Ovary (tissue), 9 donors: Measurements from ENCODE around the gene GJC2. TPM values are rescaled to one million over a fixed set of nuclear protein-coding genes. Genes with fewer than 3 reads are reported as not detected.

Experiments
- DNase-seq, 5 donors: peaks; one replicate each; pipeline ENCODE4 v3.0.0-alpha.2; 2019 to 2020
- H3K27ac ChIP-seq, 2 donors: fragments of 200-600 bp; one replicate each; pipeline versions ENCODE4 v1.5.1 to v1.8.0; 2019 to 2022
- H3K27me3 ChIP-seq: fragments of 200-600 bp; one replicate; pipeline ENCODE4 v1.8.0; 2022
- H3K36me3 ChIP-seq: fragments of 200-600 bp; sonication (generic); one replicate; pipeline ENCODE4 v1.5.1; 2019
- H3K4me1 ChIP-seq: one replicate; pipeline ENCODE4 v1.8.1; 2013; ENCODE audit warnings: mild to moderate bottlenecking, moderate library complexity; ENCODE audit not compliant: insufficient read depth
- H3K4me3 ChIP-seq: fragments of 200-600 bp; sonication (generic); one replicate; pipeline ENCODE4 v1.5.1; 2017
- H3K9me3 ChIP-seq, 2 donors: fragments of 200-600 bp in 1 of 2; sonication (generic) in 1 of 2; one replicate each; pipeline versions ENCODE4 v1.5.1 to v1.8.1; 2013 to 2019; ENCODE audit warnings: mild to moderate bottlenecking in 1 of 2, moderate library complexity in 1 of 2
- CTCF ChIP-seq, 3 donors: fragments of 450-650 bp in 2 of 3; fragments of 200-600 bp in 1 of 3; IDR thresholded peaks; one replicate each; pipeline versions ENCODE4 v1.5.1 to v1.8.0; 2016 to 2022; ENCODE audit warnings: antibody characterized with exemption in 3 of 3, mild to moderate bottlenecking in 1 of 3
- EP300 ChIP-seq: sonication (generic); formaldehyde crosslinking; IDR thresholded peaks from one replicate; pipeline ENCODE4 v1.6.1; 2017; ENCODE audit warnings: antibody characterized with exemption
- POLR2A ChIP-seq: fragments of 450-650 bp; IDR thresholded peaks from one replicate; pipeline ENCODE4 v1.6.1; 2017; ENCODE audit warnings: antibody characterized with exemption, mild to moderate bottlenecking, moderate library complexity
- WGBS, 3 donors: extraction: QIAGEN DNeasy Blood & Tissue Kit in 1 of 3; methylation state at CpG; one replicate each; pipeline versions ENCODE4 v1.1.5 to v1.1.7; 2013 to 2017; 5-methylcytosine and 5-hydroxymethylcytosine counted together
- intact Hi-C, 4 donors: fragments of 100-400 bp; cut with DNase I; formaldehyde crosslinking; loops; one replicate each; pipeline versions ENCODE4 v1.11.0 to v1.15.1; 2022 to 2023
- polyA plus RNA-seq, 2 donors: library from polyadenylated mRNA; stranded (reverse); fragments of 200-250 nt in 1 of 2; fragments of 350-450 nt in 1 of 2; fragmentation: Illumina TruSeq in 1 of 2; extraction: RNeasy Lipid Tissue Mini Kit (QIAGEN cat#74804) in 1 of 2; gene quantifications; one replicate each; pipeline ENCODE4 v1.2.3, GENCODE V29; 2013 to 2014
- total RNA-seq, 7 donors: library from RNA; depleted of rRNA in 2 of 7; stranded (reverse); fragments of >200 nt in 2 of 7; fragmentation: NEBNext Ultra II Directional in 3 of 7; extraction: Animal tissue kit (Norgen Biotek cat#: 25700) in 3 of 7; gene quantifications; one replicate each; pipeline versions ENCODE4 v1.1.0 to v1.2.4, GENCODE V29; 2016 to 2023
- donor health status: DM: no; HTN: no; CAD: no; lungs with moderate emphysema.
- donor health status: DM: no; HTN: no; CAD: no.
- donor health status: Bipolar disorder and iron deficiency.
- donor health status: DM: yes; HTN: yes; CAD: no.
- donor health status: DM: no; HTN: no; CAD: no.
- donor health status: DM: yes; HTN: yes; CAD: no.

The GJC2 gene
- total and polyA plus RNA-seq, 9 donors: 0.18 to 12.6 (median 6.1) TPM

DNA sequence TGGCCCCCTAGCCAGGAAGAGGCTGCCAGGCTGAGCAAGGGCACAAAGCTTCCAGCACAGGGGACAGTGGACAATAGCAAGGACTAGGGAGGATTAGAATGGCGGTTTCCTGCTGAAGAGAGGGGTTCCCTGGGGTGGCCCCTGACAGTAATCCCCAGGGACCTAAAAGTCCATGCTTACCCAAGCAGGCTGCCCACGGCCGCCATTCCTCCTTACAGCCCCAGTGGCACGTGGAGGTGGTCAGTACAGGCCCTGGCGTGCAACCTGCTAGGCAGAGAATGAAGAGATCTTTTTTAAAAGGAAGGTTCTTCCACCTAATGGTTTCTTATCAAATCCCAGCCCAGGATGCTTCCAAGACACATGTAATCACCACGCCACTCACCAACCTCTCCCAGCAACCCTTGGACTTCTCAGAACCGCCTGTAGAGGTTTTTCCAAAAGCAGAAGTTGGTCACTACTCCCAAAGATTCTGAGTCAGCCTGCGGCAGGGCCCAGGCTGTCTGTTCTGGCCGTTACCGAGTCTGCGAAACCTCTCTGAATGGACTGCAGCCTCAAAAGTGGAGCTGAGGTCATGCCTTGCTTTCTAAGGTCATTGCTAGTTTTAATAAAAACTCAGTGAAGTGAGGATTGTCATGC lies 41.6 kb upstream of the GJC2 start:
- no peaks in the 10 kb centered on the region for H3K9me3 ChIP-seq
- no peaks in the 10 kb centered on the region for H3K27me3 ChIP-seq
- WGBS, 3 donors: 74 to 76% (median 75%) methylated on average over 11 of the region's 11 CpGs
- peak in 1 of 5 donors; percentile 31 for DNase-seq
- peak overlapping the region; percentile 74 for H3K27ac ChIP-seq
- peak overlapping the region; percentile 72 for H3K4me3 ChIP-seq
- H3K36me3 ChIP-seq: no peaks in the 10 kb centered on the region
- H3K4me1 ChIP-seq: peaks cover 5% of the 10 kb centered on the region
- TF ChIP-seq EP300: no peak
- no peak for TF ChIP-seq CTCF (IDR thresholded peaks at IDR 0.05)
- TF ChIP-seq POLR2A: no peak
- intact Hi-C loops: loop anchor here in 1 of 4 donors (2.0 kb wide), 1 partner anchor 59 kb away; no protein-coding TSS in a partner anchor

GRCh38 chr1:228108742-228109072 lies 41.0 kb upstream of the GJC2 start:
- H3K4me1 ChIP-seq: peaks cover 5% of the 10 kb centered on the region
- H3K27me3 ChIP-seq: no peaks in the 10 kb centered on the region
- intact Hi-C loops: loop anchor here in 1 of 4 donors (2.0 kb wide), 1 partner anchor 58 kb away; no protein-coding TSS in a partner anchor
- no peak for TF ChIP-seq EP300
- no peak for TF ChIP-seq POLR2A
- no peak for TF ChIP-seq CTCF (IDR thresholded peaks at IDR 0.05)
- H3K9me3 ChIP-seq: no peaks in the 10 kb centered on the region
- DNase-seq: no peak
- WGBS, 3 donors: 1 to 5% (median 5%) methylated on average over 8 of the region's 8 CpGs
- H3K27ac ChIP-seq: peak overlapping the region; percentile 74
- H3K4me3 ChIP-seq: peak overlapping the region; percentile 72
- H3K36me3 ChIP-seq: no peaks in the 10 kb centered on the region

DNA sequence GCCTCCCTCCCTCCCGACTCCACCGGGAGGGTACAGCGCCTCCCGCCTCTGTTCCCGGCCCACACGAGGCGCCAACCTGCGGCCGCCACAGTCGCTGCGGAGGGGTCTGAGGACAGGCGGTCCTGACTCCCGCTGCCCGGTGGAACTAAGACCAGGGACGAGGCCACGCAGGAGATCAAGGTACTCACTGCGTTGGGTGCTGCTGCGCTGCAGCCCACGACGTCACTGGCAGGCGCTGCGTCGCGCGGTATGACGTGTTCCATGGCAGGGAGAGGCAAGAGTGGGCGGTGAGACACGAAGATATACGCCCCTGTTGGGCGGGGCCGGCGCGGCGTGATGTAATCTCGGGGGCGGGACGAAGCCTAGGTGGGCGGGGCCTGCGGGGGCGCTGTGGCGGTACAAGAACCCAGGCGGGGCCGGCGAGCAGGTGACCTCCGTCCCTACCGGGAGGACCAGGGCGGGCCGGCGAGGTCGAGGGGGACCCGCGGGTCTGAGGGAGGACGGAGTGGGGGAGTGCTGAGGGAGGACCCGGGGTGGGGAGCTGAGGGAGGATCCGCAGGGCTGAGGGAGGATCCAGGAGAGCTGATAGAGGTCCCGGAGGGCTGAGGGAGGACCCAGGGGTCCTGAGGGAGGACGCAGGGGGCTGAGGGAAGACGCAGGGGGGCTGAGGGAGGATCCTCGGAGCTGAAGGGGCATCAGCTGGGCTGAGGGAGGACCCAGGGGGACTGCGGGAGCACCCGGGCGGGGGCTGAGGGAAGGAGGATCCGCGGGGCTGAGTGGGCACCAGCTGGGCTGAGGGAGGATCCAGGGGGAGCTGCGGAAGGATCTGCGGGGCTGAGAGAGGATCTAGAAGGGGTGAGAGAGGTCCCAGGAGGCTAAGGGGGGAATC lies 40.4 kb upstream of the GJC2 start, which contains the start of gene MRPL55:
Gene MRPL55 (minus strand): TSS at position 227 of the 889 bp plus-strand sequence. CDS start 1,039 bp downstream, outside the sequence.
- intact Hi-C loops: loop anchor here in 1 of 4 donors (2.0 kb wide), 1 partner anchor 57 kb away; no protein-coding TSS in a partner anchor
- TF ChIP-seq POLR2A (peak; percentile 94), EP300 (no peak), CTCF (IDR thresholded peaks at IDR 0.05) (peak in 1 of 3 donors; percentile 18)
- H3K9me3 ChIP-seq: no peaks in the 10 kb centered on the region

DNA sequence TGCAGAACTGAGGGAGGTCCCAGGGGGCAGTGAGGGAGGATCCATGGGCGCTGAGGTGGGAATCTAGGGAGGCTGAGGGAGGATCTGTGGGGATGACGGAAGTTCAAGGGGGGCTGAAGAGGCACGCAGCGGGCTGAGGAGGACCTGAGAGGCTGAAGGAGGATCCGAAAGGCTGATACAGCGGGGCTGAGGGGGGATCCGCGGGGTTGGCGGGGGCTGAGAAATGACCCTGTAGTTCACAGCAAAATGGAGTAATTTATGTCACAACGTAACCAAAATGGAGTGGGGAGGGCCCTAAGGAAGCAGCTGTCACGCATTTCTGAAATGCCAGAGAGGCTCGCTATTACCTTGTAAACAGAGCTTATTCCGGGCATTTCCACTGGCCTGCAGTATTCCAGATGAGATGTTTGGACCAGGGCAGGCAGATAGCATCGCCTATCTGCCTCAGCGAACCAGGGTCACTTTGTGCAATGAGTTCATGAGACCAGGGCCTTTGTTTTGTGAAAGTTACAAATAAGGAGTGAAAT lies 39.7 kb upstream of the GJC2 start:
- Histone ChIP-seq H3K27me3 (no peaks in the 10 kb centered on the region), H3K4me1 (peaks cover 5% of the 10 kb centered on the region), H3K36me3 (no peaks in the 10 kb centered on the region), H3K27ac (peak overlapping the region; percentile 73 to 74), H3K9me3 (no peaks in the 10 kb centered on the region), H3K4me3 (peak overlapping the region; percentile 72)
- WGBS, 3 donors: 4 to 10% (median 9%) methylated on average over 15 of the region's 15 CpGs
- DNase-seq: peak in 2 of 5 donors; percentile 54 to 63
- intact Hi-C loops: loop anchor here in 1 of 4 donors (2.0 kb wide), 1 partner anchor 57 kb away; no protein-coding TSS in a partner anchor
- TF ChIP-seq POLR2A: peak; percentile 6
- no peak for TF ChIP-seq EP300
- no peak for TF ChIP-seq CTCF (IDR thresholded peaks at IDR 0.05)

More for the DNA sequence above, 40.4 kb upstream of the GJC2 start, which contains the start of gene MRPL55:
- no peaks in the 10 kb centered on the region for H3K36me3 ChIP-seq
- peaks cover 5% of the 10 kb centered on the region for H3K4me1 ChIP-seq
- H3K27me3 ChIP-seq: no peaks in the 10 kb centered on the region
- 1% methylated on average over 63 to 66 of the region's 66 CpGs for WGBS, 3 donors
- H3K4me3 ChIP-seq: peak within 1 kb of the TSS; percentile 72
- peak; percentile 98 to 100 (median 99) for DNase-seq
- H3K27ac ChIP-seq: peak within 1 kb of the TSS; percentile 74
